HG03045 (cell line): ENCODE results near the gene NLRC3.

Experiments
- ATAC-seq: cut with Tn5 transposase; IDR thresholded peaks from one replicate; pipeline ENCODE4 v1.9.1; 2021; ENCODE audit warnings: mild to moderate bottlenecking, moderate library complexity; ENCODE audit not compliant: unreplicated experiment

NLRC3 gene

GRCh38 chr16:3581392-3581791 lies 4.2 kb upstream of the NLRC3 start:
- no peak for ATAC-seq

GRCh38 chr16:3580686-3581085 lies 3.5 kb upstream of the NLRC3 start:
- ATAC-seq, result no peak

GRCh38 chr16:3580251-3580651 lies 3.0 kb upstream of the NLRC3 start:
- no peak for ATAC-seq

- no peak for ATAC-seq
Measured at GRCh38 chr16:3579776-3580175, 2.6 kb upstream of the NLRC3 start.

GRCh38 chr16:3578610-3579551 lies 1.7 kb upstream of the NLRC3 start:
- peak; percentile 51 for ATAC-seq

GRCh38 chr16:3578121-3578520 lies 918 bp upstream of the NLRC3 start:
- ATAC-seq, result no peak

- no peak for ATAC-seq
Measured at GRCh38 chr16:3576211-3576610, 992 bp downstream of the NLRC3 start.

- ATAC-seq, result no peak
Measured at GRCh38 chr16:3575491-3575890, 1.7 kb downstream of the NLRC3 start.

GRCh38 chr16:3574195-3574594 lies 3.0 kb downstream of the NLRC3 start:
- no peak for ATAC-seq

GRCh38 chr16:3573146-3573815 lies 3.9 kb downstream of the NLRC3 start:
- ATAC-seq, result no peak

- ATAC-seq, result no peak
Measured at GRCh38 chr16:3570420-3571062, 6.7 kb downstream of the NLRC3 start.

GRCh38 chr16:3569851-3570250 lies 7.4 kb downstream of the NLRC3 start:
- no peak for ATAC-seq

GRCh38 chr16:3566990-3567389 lies 10.2 kb downstream of the NLRC3 start:
- ATAC-seq, result no peak

- ATAC-seq, result no peak
Measured at GRCh38 chr16:3564889-3565141, 12.4 kb downstream of the NLRC3 start.

GRCh38 chr16:3564130-3564888 lies 12.9 kb downstream of the NLRC3 start:
- ATAC-seq, result no peak

GRCh38 chr16:3562914-3563480 lies 14.2 kb downstream of the NLRC3 start:
- ATAC-seq, result no peak

GRCh38 chr16:3561626-3562025 lies 15.6 kb downstream of the NLRC3 start:
- no peak for ATAC-seq

GRCh38 chr16:3554351-3554928 lies 22.8 kb downstream of the NLRC3 start:
- ATAC-seq, result no peak

- ATAC-seq, result no peak
Measured at GRCh38 chr16:3553138-3553923, 23.9 kb downstream of the NLRC3 start.
